Endothelial cell of umbilical vein (primary cell): Measurements from ENCODE around the gene CRYBG2. TPM values are rescaled to one million over a fixed set of nuclear protein-coding genes. Genes with fewer than 3 reads are reported as not detected.

Source experiments
- Bru-seq: library from RNA; stranded (reverse); fragments of 400-500 nt; gene quantifications from one replicate; lab custom pipeline; 2021; lab: Mats Ljungman, UMichigan
- BruChase-seq, 2 experiments: library from RNA; stranded (reverse); fragments of 400-500 nt; gene quantifications; one replicate each; lab custom pipeline; 2021; lab: Mats Ljungman, UMichigan
- BruUV-seq: library from RNA; stranded (reverse); fragments of 400-500 nt; replicated peaks from 2 replicates; lab custom pipeline; 2021; lab: Mats Ljungman, UMichigan
- CTCF ChIA-PET: fragments of 300-600, 350-600 bp; sonication (Branson Sonifier 250); formaldehyde crosslinking; loops from one replicate; lab custom pipeline; 2021; ENCODE audit warnings: antibody characterized with exemption, inconsistent platforms; lab: Charles Lee
- POLR2A ChIA-PET: fragments of 300-600, 350-600 bp; sonication (Branson Sonifier 250); formaldehyde crosslinking; loops from one replicate; lab custom pipeline; 2021; ENCODE audit warnings: antibody characterized with exemption, inconsistent platforms; lab: Charles Lee
- DNase-seq: peaks from one replicate; pipeline ENCODE4 v3.0.0-alpha.2; 2011; ENCODE audit warnings: low read depth, low spot score
- FAIRE-seq: peaks from 2 replicates; lab custom pipeline; 2011; peaks lifted over from hg19 to GRCh38; lab: Jason Lieb, UNC
- H2AFZ ChIP-seq: 2 replicates; pipeline ENCODE4 v1.6.0; 2012; ENCODE audit warnings: low read depth, low read length, control low read depth, inconsistent platforms
- H3K27ac ChIP-seq: 2 replicates; pipeline ENCODE4 v1.5.1; 2011; ENCODE audit warnings: low read depth, mild to moderate bottlenecking, control low read depth, low read length, moderate library complexity; ENCODE audit not compliant: insufficient read depth
- H3K27me3 ChIP-seq, 2 experiments: 2 replicates each; pipeline versions ENCODE4 v1.6.0 to v1.6.1; 2011; ENCODE audit warnings: low read length in 2 of 2, mixed read lengths in 1 of 2; ENCODE audit not compliant: control insufficient read depth in 2 of 2, insufficient read depth in 2 of 2
- H3K36me3 ChIP-seq, 2 experiments: 2 replicates in 1 of 2; 3 replicates in 1 of 2; pipeline ENCODE4 v1.5.1; 2011; ENCODE audit warnings: low read length in 2 of 2, mild to moderate bottlenecking in 1 of 2, moderate library complexity in 1 of 2; ENCODE audit not compliant: control insufficient read depth in 2 of 2, insufficient read depth in 2 of 2; ENCODE audit errors: extremely low read depth in 1 of 2
- H3K4me1 ChIP-seq: 3 replicates; pipeline ENCODE4 v1.5.1; 2011; ENCODE audit warnings: mild to moderate bottlenecking, low read length; ENCODE audit not compliant: control insufficient read depth, insufficient read depth; ENCODE audit errors: extremely low read depth
- H3K4me2 ChIP-seq: 2 replicates; pipeline ENCODE4 v1.6.1; 2011; ENCODE audit warnings: low read length, control low read depth, mixed read lengths; ENCODE audit not compliant: insufficient read depth
- H3K4me3 ChIP-seq, 3 experiments: fragments of 200-600 bp in 1 of 3; sonication (generic), shearing (Covaris generic) in 1 of 3; replicated peaks in 1 of 3; 2 replicates each; pipeline ENCODE4 v1.5.1; 2011 to 2016; ENCODE audit warnings: control low read depth in 3 of 3, low read length in 3 of 3, mild to moderate bottlenecking in 2 of 3, inconsistent platforms in 1 of 3, low read depth in 1 of 3, moderate library complexity in 1 of 3; ENCODE audit not compliant: insufficient read depth in 1 of 3
- H3K79me2 ChIP-seq: 2 replicates; pipeline ENCODE4 v1.6.0; 2012; ENCODE audit warnings: low read length, inconsistent platforms; ENCODE audit not compliant: control insufficient read depth, insufficient read depth
- H3K9ac ChIP-seq: replicated peaks from 2 replicates; pipeline ENCODE3; 2011; ENCODE audit warnings: low read length, control low read depth; ENCODE audit not compliant: insufficient read depth; ENCODE audit errors: extremely low read depth
- H3K9me1 ChIP-seq: replicated peaks from 3 replicates; pipeline ENCODE4 v1.6.0; 2011; ENCODE audit warnings: mild to moderate bottlenecking, low read length; ENCODE audit not compliant: control insufficient read depth, insufficient read depth; ENCODE audit errors: extremely low read depth
- H3K9me3 ChIP-seq: replicated peaks from 2 replicates; pipeline ENCODE4 v1.5.1; 2012; ENCODE audit warnings: low read length, inconsistent platforms; ENCODE audit not compliant: control insufficient read depth, insufficient read depth
- H4K20me1 ChIP-seq: replicated peaks from 2 replicates; pipeline ENCODE3; 2011; ENCODE audit warnings: mild to moderate bottlenecking, low read length; ENCODE audit not compliant: control insufficient read depth, insufficient read depth; ENCODE audit errors: extremely low read depth
- CTCF ChIP-seq, 2 donors: IDR thresholded peaks; 1 replicate in 1 of 2; 2 replicates in 1 of 2; pipeline ENCODE4 v1.5.1; 2011; ENCODE audit warnings: low read length in 2 of 2, mild to moderate bottlenecking in 2 of 2, moderate library complexity in 2 of 2, control low read depth in 1 of 2, inconsistent platforms in 1 of 2, low read depth in 1 of 2; ENCODE audit not compliant: insufficient read depth in 1 of 2; ENCODE audit errors: extremely low read depth in 1 of 2
- EZH2 ChIP-seq: IDR thresholded peaks from 2 replicates; pipeline ENCODE4 v1.6.1; 2012; ENCODE audit warnings: borderline replicate concordance, low read depth, mild to moderate bottlenecking, moderate library complexity, low read length, inconsistent platforms; ENCODE audit not compliant: severe bottlenecking
- FOS ChIP-seq: IDR thresholded peaks from 2 replicates; pipeline ENCODE4 v1.6.1; 2011; ENCODE audit warnings: mild to moderate bottlenecking, low read length, moderate library complexity, borderline replicate concordance; ENCODE audit not compliant: insufficient read depth
- GATA2 ChIP-seq: IDR thresholded peaks from 2 replicates; pipeline ENCODE4 v1.7.0; 2011; ENCODE audit warnings: low read depth, mild to moderate bottlenecking, moderate library complexity, mixed read lengths, low read length; ENCODE audit not compliant: insufficient read length, insufficient read depth
- JUN ChIP-seq: IDR thresholded peaks from 2 replicates; pipeline ENCODE4 v1.6.1; 2011; ENCODE audit warnings: borderline replicate concordance, low read depth; ENCODE audit not compliant: insufficient read length, insufficient read depth
- MAX ChIP-seq: IDR thresholded peaks from 2 replicates; pipeline ENCODE4 v1.6.1; 2011; ENCODE audit not compliant: insufficient read depth, insufficient read length
- MYC ChIP-seq: IDR thresholded peaks from one replicate; pipeline ENCODE4 v1.6.1; 2011; ENCODE audit warnings: mild to moderate bottlenecking, low read depth, low read length
- POLR2A ChIP-seq: IDR thresholded peaks from 2 replicates; pipeline ENCODE4 v1.6.1; 2012; ENCODE audit warnings: low read depth, mild to moderate bottlenecking, control low read depth, low read length
- POLR2AphosphoS5 ChIP-seq: IDR thresholded peaks from 2 replicates; pipeline ENCODE4 v1.6.1; 2012; ENCODE audit warnings: low read depth, mild to moderate bottlenecking, control low read depth, low read length, moderate library complexity; ENCODE audit not compliant: insufficient read depth
- dilution Hi-C: fragments of 300-500 bp; cut with MboI; formaldehyde crosslinking; loops from one replicate; pipeline ENCODE4 v1.15.0; 2019; ENCODE audit warnings: low sequenced_read_pairs; ENCODE audit not compliant: extremely low pct_ligation_motif_present
- intact Hi-C: fragments of 100-400 bp; cut with micrococcal nuclease; formaldehyde crosslinking; loops from one replicate; pipeline ENCODE4 v1.10.0; 2022
- long read RNA-seq: library from polyadenylated mRNA; stranded (forward); transcript quantifications from one replicate; pipeline ENCODE4 v2.0.0, GENCODE V29; 2021
- polyA minus RNA-seq, 3 experiments: library from RNA; depleted of rRNA, polyadenylated mRNA; stranded (reverse); fragments of >200 nt; gene quantifications; 1 replicate in 1 of 3; 2 replicates in 2 of 3; pipeline ENCODE4 v1.2.3, GENCODE V29; 2011
- polyA plus RNA-seq, 4 experiments: library from polyadenylated mRNA; depleted of rRNA in 3 of 4; stranded (reverse) in 3 of 4; unstranded in 1 of 4; fragments of >200 nt; gene quantifications; 2 replicates each; pipeline versions ENCODE4 v1.2.1 to v1.2.3, GENCODE V29; 2011 to 2012; ENCODE audit warnings: missing spikeins in 1 of 4
- total RNA-seq: library from RNA; stranded (reverse); gene quantifications from 2 replicates; pipeline ENCODE4 v1.2.3, GENCODE V29; 2021

The CRYBG2 gene
- not detected in 2 replicates for total RNA-seq
- polyA plus RNA-seq: not detected in 2 replicates
- polyA plus RNA-seq (2011; cell fraction: cytosol; rRNA removed): not detected in 2 replicates
- polyA plus RNA-seq (2011; cell fraction: nucleus; rRNA removed): not detected in 2 replicates
- polyA plus RNA-seq (2012): not detected in 2 replicates
- not detected in 2 replicates for polyA minus RNA-seq
- polyA minus RNA-seq (2011; cell fraction: cytosol; rRNA and poly(A)+ RNA removed): 1.3 TPM
- polyA minus RNA-seq (2011; cell fraction: nucleus; rRNA and poly(A)+ RNA removed): not detected in 2 replicates
- Bru-seq, nascent RNA: percentile 7 among the genes with signal in this experiment
- BruChase-seq, experiment 1, labeled RNA remaining after a 6-hour chase: not detected
- BruChase-seq, experiment 2, labeled RNA remaining after a 2-hour chase: not detected
- long read RNA-seq: 0 reads

- no peaks in the 10 kb centered on the region for H3K79me2 ChIP-seq
- no peaks in the 10 kb centered on the region for H4K20me1 ChIP-seq
- no peaks in the 10 kb centered on the region for H3K36me3 ChIP-seq
- no peak within 1 kb of the TSS for H2AFZ ChIP-seq
- H3K4me1 ChIP-seq: peaks cover 15% of the 10 kb centered on the region
- no peak for FAIRE-seq
- H3K4me2 ChIP-seq: no peak within 1 kb of the TSS
- no TSS peak for BruUV-seq
- no peak for DNase-seq
- no peaks in the 10 kb centered on the region for H3K9me3 ChIP-seq
- peaks cover 6% of the 10 kb centered on the region in 2 experiments for H3K27me3 ChIP-seq
- no peak within 1 kb of the TSS for H3K9ac ChIP-seq
- H3K27ac ChIP-seq: no peak within 1 kb of the TSS
- H3K4me3 ChIP-seq: no peak within 1 kb of the TSS
- dilution Hi-C loops: no loop called here
- H3K9me1 ChIP-seq: no peaks in the 10 kb centered on the region
- TF ChIP-seq MYC (no peak), FOS (no peak), EZH2 (no peak), POLR2A (no peak), JUN (no peak), CTCF (IDR thresholded peaks at IDR 0.05; ENCODE audit: extremely low read depth in 1 of 2, insufficient read depth in 1 of 2, low read depth in 1 of 2, low read length in 2 of 2) (no peak), GATA2 (no peak), MAX (no peak), POLR2AphosphoS5 (no peak)
- CTCF ChIA-PET: interaction anchor here (0.9 to 1.0 kb wide), 2 partner anchors 10 to 22 kb away, joined by 3 to 8 read pairs; no protein-coding TSS in a partner anchor
- POLR2A ChIA-PET: no interaction called here
- intact Hi-C loops: no loop called here
These were observed at the start of gene CRYBG2 for GRCh38 chr1:26353976-26354820. CRYBG2 (minus strand) TSS chr1:26354130; CDS start chr1:26346657, 7,473 bp downstream.
